ENCODE measurements around the gene CHRNB1. TPM values are rescaled to one million over a fixed set of nuclear protein-coding genes. Genes with fewer than 3 reads are reported as not detected.
A peak's percentile ranks its signal among the peaks of the same experiment; 100 is the strongest.

The CHRNB1 gene
- total and polyA plus RNA-seq, 2 of the 8 experiments (the other 6 are each of a cell fraction or from before 2014, with no cell fraction given): 14.1 to 28.2 TPM

- no peak for TF ChIP-seq RNF2 (IDR thresholded peaks at IDR 0.05; ENCODE audit: borderline replicate concordance, low read depth, low read length, missing control alignments, poor library complexity, severe bottlenecking)
- TF ChIP-seq RAD21 (IDR thresholded peaks at IDR 0.05 in 1 of 2, conservative IDR thresholded peaks at IDR 0.05 in 1 of 2; ENCODE audit: low read depth in 2 of 2, low read length in 2 of 2): no peak
- TF ChIP-seq CHD1 (IDR thresholded peaks at IDR 0.05; ENCODE audit: low read depth, low read length): no peak
- TF ChIP-seq, protein P1, sequence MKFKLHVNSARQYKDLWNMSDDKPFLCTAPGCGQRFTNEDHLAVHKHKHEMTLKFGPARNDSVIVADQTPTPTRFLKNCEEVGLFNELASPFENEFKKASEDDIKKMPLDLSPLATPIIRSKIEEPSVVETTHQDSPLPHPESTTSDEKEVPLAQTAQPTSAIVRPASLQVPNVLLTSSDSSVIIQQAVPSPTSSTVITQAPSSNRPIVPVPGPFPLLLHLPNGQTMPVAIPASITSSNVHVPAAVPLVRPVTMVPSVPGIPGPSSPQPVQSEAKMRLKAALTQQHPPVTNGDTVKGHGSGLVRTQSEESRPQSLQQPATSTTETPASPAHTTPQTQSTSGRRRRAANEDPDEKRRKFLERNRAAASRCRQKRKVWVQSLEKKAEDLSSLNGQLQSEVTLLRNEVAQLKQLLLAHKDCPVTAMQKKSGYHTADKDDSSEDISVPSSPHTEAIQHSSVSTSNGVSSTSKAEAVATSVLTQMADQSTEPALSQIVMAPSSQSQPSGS (IDR thresholded peaks at IDR 0.05; ENCODE audit: low read length): no peak
- TF ChIP-seq JUN (IDR thresholded peaks at IDR 0.05; ENCODE audit: low read depth, low read length): no peak
- TF ChIP-seq GABPA (IDR thresholded peaks at IDR 0.05; ENCODE audit: borderline replicate concordance, insufficient read depth, low read length): no peak
- no peak for TF ChIP-seq EP300 (IDR thresholded peaks at IDR 0.05; ENCODE audit: borderline replicate concordance in 1 of 2, low read depth in 2 of 2, low read length in 2 of 2)
- peak; percentile 3 for TF ChIP-seq ASH2L (IDR thresholded peaks at IDR 0.05; ENCODE audit: low read length)
- peak; percentile 74 for TF ChIP-seq POLR2AphosphoS5 (IDR thresholded peaks at IDR 0.05; ENCODE audit: low read depth, low read length)
- TF ChIP-seq BACH1 (IDR thresholded peaks at IDR 0.05; ENCODE audit: low read length): no peak
- TF ChIP-seq TBP (IDR thresholded peaks at IDR 0.05; ENCODE audit: low read depth, low read length): peak; percentile 93
- peak; percentile 73 for TF ChIP-seq KDM5A (IDR thresholded peaks at IDR 0.05; ENCODE audit: low read length)
- no peak for TF ChIP-seq SIX5 (IDR thresholded peaks at IDR 0.05; ENCODE audit: low read depth, low read length)
- peak; percentile 81; the same call in 1 of the 2 replicates for TF ChIP-seq PHF8 (conservative IDR thresholded peaks at IDR 0.05; ENCODE audit: low read depth, low read length)
- no peak for TF ChIP-seq SAP30 (IDR thresholded peaks at IDR 0.05; ENCODE audit: insufficient read depth, insufficient replicate concordance, low read length)
- no peak for TF ChIP-seq HDAC6 (IDR thresholded peaks at IDR 0.05; ENCODE audit: low read depth, low read length)
- 0 out of 2 replicates have a peak, but pooled peaks have one; percentile 3 for TF ChIP-seq MAX (IDR thresholded peaks at IDR 0.05)
- peak; percentile 27; the same call in 1 of the 2 replicates for TF ChIP-seq SP2 (IDR thresholded peaks at IDR 0.05; ENCODE audit: low read length)
- TF ChIP-seq CBX5 (IDR thresholded peaks at IDR 0.05; ENCODE audit: low read depth, low read length): no peak
These were observed 40.7 kb upstream of the CHRNB1 start, which contains the start of gene TMEM256 (continued) for GRCh38 chr17:7403977-7404736.
